Measurements from ENCODE around the gene TUT1.

The TUT1 gene

GRCh38 chr11:62539238-62539925 lies 51.9 kb downstream of the TUT1 start:
- DNase-seq = peak in 2 of 5 experiments; percentile 54

GRCh38 chr11:62538470-62539237 lies 52.7 kb downstream of the TUT1 start:
- DNase-seq = no peak

- DNase-seq = no peak
Measured at GRCh38 chr11:62536301-62536957, 54.9 kb downstream of the TUT1 start.

GRCh38 chr11:62535802-62536201 lies 55.5 kb downstream of the TUT1 start:
- DNase-seq = no peak

GRCh38 chr11:62534779-62535545 lies 56.4 kb downstream of the TUT1 start:
- DNase-seq = no peak

GRCh38 chr11:62532096-62532495 lies 59.2 kb downstream of the TUT1 start:
- no peak for DNase-seq

All from T-helper 2 cell (primary cell).